Spleen (tissue), 11 donors: ENCODE results near the gene SIGLEC15. TPM values are rescaled to one million over a fixed set of nuclear protein-coding genes. Genes with fewer than 3 reads are reported as not detected.

ENCODE experiments used
- DNase-seq: peaks from one replicate; pipeline ENCODE4 v3.0.0-alpha.2; 2020
- H3K27ac ChIP-seq, 8 donors: fragments of 200-600 bp; sonication (generic) in 7 of 8; 1 replicate in 4 of 8; 2 replicates in 4 of 8; pipeline versions ENCODE4 v1.5.0 to v1.8.0; 2016 to 2021; ENCODE audit warnings: inconsistent platforms in 4 of 8, mild to moderate bottlenecking in 4 of 8, moderate library complexity in 1 of 8
- H3K27me3 ChIP-seq, 7 donors: fragments of 200-600 bp; sonication (generic) in 6 of 7; replicated peaks in 1 of 7; 1 replicate in 4 of 7; 2 replicates in 3 of 7; pipeline versions ENCODE4 v1.5.0 to v1.8.0; 2016 to 2021; ENCODE audit warnings: inconsistent platforms in 3 of 7, mild to moderate bottlenecking in 1 of 7
- H3K36me3 ChIP-seq, 6 donors: fragments of 200-600 bp; sonication (generic) in 5 of 6; 1 replicate in 4 of 6; 2 replicates in 2 of 6; pipeline versions ENCODE4 v1.5.0 to v1.8.0; 2016 to 2021; ENCODE audit warnings: inconsistent platforms in 2 of 6
- H3K4me1 ChIP-seq, 6 donors: fragments of 200-600 bp; sonication (generic) in 5 of 6; 1 replicate in 3 of 6; 2 replicates in 3 of 6; pipeline versions ENCODE4 v1.5.0 to v1.8.0; 2016 to 2021; ENCODE audit warnings: inconsistent platforms in 3 of 6
- H3K4me3 ChIP-seq, 8 donors: fragments of 200-600 bp; sonication (generic) in 7 of 8; 1 replicate in 4 of 8; 2 replicates in 4 of 8; pipeline versions ENCODE4 v1.5.0 to v1.8.0; 2016 to 2021; ENCODE audit warnings: inconsistent platforms in 4 of 8, mild to moderate bottlenecking in 4 of 8, moderate library complexity in 2 of 8
- H3K9me3 ChIP-seq, 8 donors: fragments of 200-600 bp; sonication (generic) in 7 of 8; 1 replicate in 4 of 8; 2 replicates in 4 of 8; pipeline versions ENCODE4 v1.5.0 to v1.8.0; 2016 to 2021; ENCODE audit warnings: inconsistent platforms in 4 of 8
- CTCF ChIP-seq, 11 experiments: fragments of 200-600 bp in 7 of 11; fragments of 450-650 bp in 4 of 11; sonication (generic) in 4 of 11; IDR thresholded peaks in 8 of 11; conservative IDR thresholded peaks in 3 of 11; 1 replicate in 7 of 11; 2 replicates in 4 of 11; pipeline versions ENCODE4 v1.4.0 to v1.8.0; 2016 to 2021; ENCODE audit warnings: antibody characterized with exemption in 11 of 11, inconsistent platforms in 4 of 11, mild to moderate bottlenecking in 1 of 11
- POLR2A ChIP-seq, 3 donors: fragments of 450-650 bp; IDR thresholded peaks; one replicate each; pipeline ENCODE4 v1.5.1; 2017; ENCODE audit warnings: antibody characterized with exemption in 3 of 3, mild to moderate bottlenecking in 1 of 3
- POLR2AphosphoS5 ChIP-seq, 3 donors: sonication (generic); formaldehyde crosslinking; IDR thresholded peaks; one replicate each; pipeline ENCODE4 v1.5.1; 2017; ENCODE audit warnings: antibody characterized with exemption in 3 of 3
- WGBS, 5 donors: extraction: QIAGEN DNeasy Blood & Tissue Kit in 3 of 5; methylation state at CpG; one replicate each; pipeline versions ENCODE4 v1.1.5 to v1.1.7; 2013 to 2018; 5-methylcytosine and 5-hydroxymethylcytosine counted together
- intact Hi-C: fragments of 100-400 bp; cut with DNase I; formaldehyde crosslinking; loops from one replicate; pipeline ENCODE4 v1.15.0; 2023; ENCODE audit warnings: low total_unique reads
- polyA plus RNA-seq, 3 donors: library from polyadenylated mRNA; stranded (reverse); fragments of 200-250 nt; gene quantifications; one replicate each; pipeline ENCODE4 v1.2.1, GENCODE V29; 2013
- total RNA-seq, 7 donors: library from RNA; depleted of rRNA in 3 of 7; stranded (reverse); fragments of >200 nt in 3 of 7; fragmentation: NEBNext Ultra II Directional in 4 of 7; extraction: Animal tissue kit (Norgen Biotek cat#: 25700) in 4 of 7; gene quantifications; one replicate each; pipeline versions ENCODE4 v1.1.0 to v1.2.1, GENCODE V29; 2016 to 2021
- donor health status: healthy with polysubstance abuse.
- donor health status: DM: no; HTN: no; CAD: no; lungs with moderate emphysema.
- donor health status: DM: no; HTN: no; CAD: no.
- donor health status: Bipolar disorder and iron deficiency.
- donor health status: healthy.
- donor health status: DM: no; HTN: no; CAD: no.
- donor health status: DM: yes; HTN: yes; CAD: no.

The SIGLEC15 gene
- total and polyA plus RNA-seq, 10 donors = 0.28 to 3.5 (median 1.4) TPM

GRCh38 chr18:45841060-45841764, 15.7 kb downstream of the SIGLEC15 start:
- Histone ChIP-seq H3K4me3 (no peak overlapping the region), H3K27ac (no peak overlapping the region), H3K4me1 (peaks cover 8 to 34% (median 24%) of the 10 kb centered on the region in 6 donors), H3K27me3 (peaks cover 0 to 43% (median 22%) of the 10 kb centered on the region in 7 donors), H3K36me3 (peaks cover 0 to 6% (median 0%) of the 10 kb centered on the region in 6 donors), H3K9me3 (no peaks in the 10 kb centered on the region)
- peak; percentile 67 for DNase-seq
- intact Hi-C loops = loop anchor here (10.0 kb wide), 1 partner anchor 116 kb away; the partner anchor contains the start of gene SLC14A1
- WGBS, 5 donors = 71 to 81% (median 74%) methylated on average over 17 of the region's 17 CpGs
- no peak for TF ChIP-seq POLR2A (IDR thresholded peaks at IDR 0.05)
- TF ChIP-seq POLR2AphosphoS5 (IDR thresholded peaks at IDR 0.05) = peak in 1 of 3 donors; percentile 12
- no peak for TF ChIP-seq CTCF (IDR thresholded peaks at IDR 0.05 in 8 of 11, conservative IDR thresholded peaks at IDR 0.05 in 3 of 11)

GRCh38 chr18:45841765-45842442, 16.4 kb downstream of the SIGLEC15 start:
- peak; percentile 62 for DNase-seq
- peaks cover 8 to 27% (median 24%) of the 10 kb centered on the region in 6 donors for H3K4me1 ChIP-seq
- no peak overlapping the region for H3K4me3 ChIP-seq
- H3K9me3 ChIP-seq = no peaks in the 10 kb centered on the region
- no peak overlapping the region for H3K27ac ChIP-seq
- peaks cover 0 to 38% (median 20%) of the 10 kb centered on the region in 7 donors for H3K27me3 ChIP-seq
- intact Hi-C loops = loop anchor here (10.0 kb wide), 1 partner anchor 117 kb away; the partner anchor contains the start of gene SLC14A1
- H3K36me3 ChIP-seq = peaks cover 0 to 6% (median 0%) of the 10 kb centered on the region in 6 donors
- no peak for TF ChIP-seq POLR2A (IDR thresholded peaks at IDR 0.05)
- TF ChIP-seq CTCF (IDR thresholded peaks at IDR 0.05 in 8 of 11, conservative IDR thresholded peaks at IDR 0.05 in 3 of 11) = no peak
- no peak for TF ChIP-seq POLR2AphosphoS5 (IDR thresholded peaks at IDR 0.05)
- WGBS, 5 donors = 88 to 95% (median 92%) methylated on average over 11 to 12 of the region's 12 CpGs

GRCh38 chr18:45843019-45843418, 17.5 kb downstream of the SIGLEC15 start:
- intact Hi-C loops = loop anchor here (10.0 kb wide), 1 partner anchor 118 kb away; the partner anchor contains the start of gene SLC14A1
- peaks cover 0 to 27% (median 9%) of the 10 kb centered on the region in 7 donors for H3K27me3 ChIP-seq
- 83 to 100% (median 91%) methylated on average over 3 to 9 of the region's 9 CpGs for WGBS, 5 donors
- peaks cover 8 to 16% (median 14%) of the 10 kb centered on the region in 6 donors for H3K4me1 ChIP-seq
- no peak overlapping the region for H3K27ac ChIP-seq
- no peak overlapping the region for H3K4me3 ChIP-seq
- peaks cover 0 to 14% (median 0%) of the 10 kb centered on the region in 6 donors for H3K36me3 ChIP-seq
- peak; percentile 59 for DNase-seq
- no peak for TF ChIP-seq POLR2AphosphoS5 (IDR thresholded peaks at IDR 0.05)
- no peak for TF ChIP-seq CTCF (IDR thresholded peaks at IDR 0.05 in 8 of 11, conservative IDR thresholded peaks at IDR 0.05 in 3 of 11)
- TF ChIP-seq POLR2A (IDR thresholded peaks at IDR 0.05) = no peak
- no peaks in the 10 kb centered on the region for H3K9me3 ChIP-seq
